Right lobe of liver (tissue), 4 donors: ENCODE measurements around the gene CASP3.

Experiments
- POLR2A ChIP-seq: fragments of 450-650 bp; IDR thresholded peaks from one replicate; pipeline ENCODE4 v1.6.1; 2017; ENCODE audit warnings: antibody characterized with exemption, mild to moderate bottlenecking
- TF ChIP-seq, protein P1 (sequence below), 4 donors: fragments of 200-600 bp in 3 of 4; fragments of 450-650 bp in 1 of 4; IDR thresholded peaks; one replicate each; pipeline versions ENCODE4 v1.5.1 to v1.8.0; 2016 to 2022; ENCODE audit warnings: antibody characterized with exemption in 4 of 4, mild to moderate bottlenecking in 2 of 4
- donor health status: DM: no; HTN: no; CAD: no.
- donor health status: DM: no; HTN: no; CAD: no.
- donor health status: DM: no; HTN: yes; CAD: no.

- TF ChIP-seq, protein P1, sequence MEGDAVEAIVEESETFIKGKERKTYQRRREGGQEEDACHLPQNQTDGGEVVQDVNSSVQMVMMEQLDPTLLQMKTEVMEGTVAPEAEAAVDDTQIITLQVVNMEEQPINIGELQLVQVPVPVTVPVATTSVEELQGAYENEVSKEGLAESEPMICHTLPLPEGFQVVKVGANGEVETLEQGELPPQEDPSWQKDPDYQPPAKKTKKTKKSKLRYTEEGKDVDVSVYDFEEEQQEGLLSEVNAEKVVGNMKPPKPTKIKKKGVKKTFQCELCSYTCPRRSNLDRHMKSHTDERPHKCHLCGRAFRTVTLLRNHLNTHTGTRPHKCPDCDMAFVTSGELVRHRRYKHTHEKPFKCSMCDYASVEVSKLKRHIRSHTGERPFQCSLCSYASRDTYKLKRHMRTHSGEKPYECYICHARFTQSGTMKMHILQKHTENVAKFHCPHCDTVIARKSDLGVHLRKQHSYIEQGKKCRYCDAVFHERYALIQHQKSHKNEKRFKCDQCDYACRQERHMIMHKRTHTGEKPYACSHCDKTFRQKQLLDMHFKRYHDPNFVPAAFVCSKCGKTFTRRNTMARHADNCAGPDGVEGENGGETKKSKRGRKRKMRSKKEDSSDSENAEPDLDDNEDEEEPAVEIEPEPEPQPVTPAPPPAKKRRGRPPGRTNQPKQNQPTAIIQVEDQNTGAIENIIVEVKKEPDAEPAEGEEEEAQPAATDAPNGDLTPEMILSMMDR (IDR thresholded peaks at IDR 0.05), result no peak
- no peak for TF ChIP-seq POLR2A
Observed at GRCh38 chr4:184666670-184667069, 17.4 kb upstream of the CASP3 start.
